ENCODE data around the gene CLPTM1L.

GRCh38 chr5:1292139-1292538 is 52.8 kb downstream of the CLPTM1L start:
- no peak for TF ChIP-seq POLR2A (IDR thresholded peaks at IDR 0.05)
- TF ChIP-seq CTCF (IDR thresholded peaks at IDR 0.05): no peak
